LHCN-M2 (cell line): ENCODE results near the gene SPOCD1. TPM values are rescaled to one million over a fixed set of nuclear protein-coding genes. Genes with fewer than 3 reads are reported as not detected.
A peak's percentile ranks its signal among the peaks of the same experiment; 100 is the strongest.

ENCODE experiments used
- DNase-seq: peaks from one replicate; pipeline ENCODE4 v3.0.0-alpha.2; 2012; ENCODE audit warnings: low read depth
- polyA plus RNA-seq: library from polyadenylated mRNA; unstranded; fragments of >200 nt; gene quantifications from one replicate; pipeline ENCODE4 v1.2.1, GENCODE V29; 2012; ENCODE audit warnings: missing spikeins
- total RNA-seq: library from RNA; depleted of rRNA; stranded (reverse); fragments of >200 nt; gene quantifications from 2 replicates; pipeline ENCODE4 v1.2.3, GENCODE V29; 2014; rRNA removed

The SPOCD1 gene
- 52.0 and 58.6 TPM in 2 replicates for total RNA-seq
- 31.2 TPM for polyA plus RNA-seq

- DNase-seq: peak; percentile 54
Observed at GRCh38 chr1:31815752-31816500, at the start of gene SPOCD1. Gene SPOCD1 (minus strand): TSS chr1:31816022. CDS start chr1:31815333, 689 bp downstream.

DNA sequence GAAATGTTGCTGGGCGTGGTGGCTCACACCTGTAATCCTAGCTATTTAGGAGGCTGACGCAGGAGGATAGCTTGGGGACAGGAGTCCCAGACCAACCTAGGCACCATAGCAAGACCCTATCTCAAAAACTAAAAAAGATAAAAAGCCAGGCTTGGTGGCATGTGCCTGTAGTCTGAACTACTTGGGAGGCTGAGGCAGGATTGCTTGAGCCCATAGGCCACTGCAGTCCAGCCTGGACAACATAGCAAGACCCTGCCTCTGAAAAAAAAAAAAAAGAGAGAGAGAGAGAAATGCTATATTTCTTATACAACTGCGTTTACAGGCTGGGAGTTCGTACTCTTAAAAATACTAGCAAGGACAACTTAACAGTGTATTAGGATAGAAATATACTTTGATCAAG lies 46.2 kb upstream of the SPOCD1 start:
- no peak for DNase-seq

GRCh38 chr1:31861346-31861745 lies 45.5 kb upstream of the SPOCD1 start:
- DNase-seq: no peak

- no peak for DNase-seq
Observed at GRCh38 chr1:31860581-31860980, 44.8 kb upstream of the SPOCD1 start.

DNA sequence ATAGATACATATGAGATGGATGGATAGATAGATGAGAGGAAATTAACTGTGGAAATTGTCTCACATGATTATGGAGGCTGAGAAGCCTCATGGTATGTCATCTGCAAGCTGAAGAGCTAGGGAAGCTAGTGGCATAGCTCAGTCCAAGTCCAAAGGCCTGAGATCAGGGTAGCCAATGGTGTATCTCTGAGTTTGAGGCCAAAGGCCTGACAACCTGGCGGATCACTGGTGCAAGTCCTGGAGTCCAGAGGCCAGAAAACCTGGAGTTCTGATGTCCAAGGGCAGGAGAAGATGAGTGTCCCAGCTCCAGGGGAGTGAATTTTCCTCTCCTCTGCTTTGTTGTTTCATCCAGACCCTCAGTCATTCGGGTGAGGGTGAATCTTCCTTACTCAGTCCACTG lies 43.9 kb upstream of the SPOCD1 start:
- DNase-seq: no peak

DNA sequence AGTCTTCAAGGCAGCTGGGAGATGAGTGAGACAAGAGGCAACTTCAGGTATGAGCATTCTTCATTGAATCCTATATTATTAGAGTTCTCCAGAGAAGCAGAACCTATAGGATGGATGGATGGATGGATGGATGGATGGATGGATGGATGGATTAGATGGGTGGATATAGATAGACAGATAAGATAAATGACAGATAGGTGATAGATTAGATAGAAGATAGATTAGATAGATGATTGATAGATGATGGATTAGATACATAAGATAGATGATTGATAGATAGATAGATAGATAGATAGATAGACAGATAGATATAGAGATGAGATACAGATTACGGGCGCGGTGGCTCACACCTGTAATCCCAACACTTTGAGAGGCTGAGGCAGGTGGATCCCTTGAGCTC lies 43.2 kb upstream of the SPOCD1 start:
- DNase-seq: no peak

DNA sequence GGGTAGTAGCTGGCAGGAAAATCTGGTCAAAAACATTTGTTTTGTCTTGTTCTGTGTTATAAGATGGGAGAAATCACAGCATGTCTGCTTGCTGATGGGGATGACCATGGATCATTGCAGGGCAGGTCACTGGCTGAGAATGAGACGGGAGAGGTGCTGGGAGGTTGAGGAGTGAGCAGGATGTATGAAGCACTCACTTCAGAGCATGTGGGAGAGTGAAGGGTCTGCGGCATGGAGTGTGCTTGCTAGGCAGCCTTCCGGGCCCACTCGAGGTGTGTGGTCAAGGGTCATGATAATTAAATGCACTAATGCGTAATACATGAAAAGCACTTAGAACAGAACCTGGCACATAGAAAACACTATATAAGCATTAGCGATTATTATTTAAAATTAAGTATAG lies 42.0 kb upstream of the SPOCD1 start:
- DNase-seq: no peak

GRCh38 chr1:31856140-31856539 lies 40.3 kb upstream of the SPOCD1 start:
- no peak for DNase-seq

GRCh38 chr1:31855038-31855845 lies 39.4 kb upstream of the SPOCD1 start:
- DNase-seq: peak; percentile 37

GRCh38 chr1:31849653-31850052 lies 33.8 kb upstream of the SPOCD1 start:
- no peak for DNase-seq

DNA sequence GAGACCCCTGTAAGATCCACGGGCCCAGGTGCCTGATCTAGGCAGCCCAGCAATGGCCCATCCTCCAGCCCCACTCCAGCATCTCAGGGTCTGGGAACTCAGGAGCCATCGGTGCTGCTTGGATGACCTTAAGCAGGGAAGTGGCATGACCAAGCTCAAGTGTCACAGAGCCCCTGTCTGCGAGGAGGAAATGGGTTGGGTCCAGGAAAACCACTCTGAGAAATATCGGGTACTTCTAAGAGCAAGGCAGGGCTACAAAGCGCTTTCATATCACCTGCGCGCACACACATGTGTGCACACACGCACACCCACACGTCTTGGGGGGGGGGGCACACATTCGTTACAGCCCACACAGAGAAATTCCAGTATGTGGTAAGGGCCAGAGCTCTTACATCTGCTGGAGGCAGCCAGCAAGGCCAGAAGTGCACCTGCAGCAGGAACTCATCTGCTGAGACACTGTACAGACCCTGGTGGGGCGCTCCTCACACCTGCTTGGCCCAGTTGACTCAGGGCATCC lies 32.6 kb upstream of the SPOCD1 start:
- no peak for DNase-seq

- DNase-seq: no peak
Observed at GRCh38 chr1:31846484-31846883, 30.7 kb upstream of the SPOCD1 start.

DNA sequence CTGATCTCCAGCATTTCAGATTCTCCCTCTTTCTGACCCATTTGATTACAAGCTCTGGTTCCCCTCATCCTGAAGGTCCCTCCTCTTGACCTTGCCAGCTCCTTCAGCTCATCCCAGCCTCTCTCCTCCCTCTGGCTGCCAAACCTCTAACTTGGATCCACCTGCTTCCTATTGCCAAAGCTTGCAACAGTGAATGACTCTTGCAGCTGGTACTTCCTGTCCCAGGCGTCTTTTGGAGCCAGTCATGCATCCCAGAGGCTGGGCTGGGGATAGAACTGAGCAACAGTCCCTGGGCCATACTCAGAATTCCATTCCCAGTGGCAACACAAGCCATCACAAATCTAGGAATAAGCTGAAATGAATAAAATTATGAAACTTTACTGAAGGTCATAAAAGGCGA lies 27.7 kb upstream of the SPOCD1 start:
- peak; percentile 83 for DNase-seq

DNA sequence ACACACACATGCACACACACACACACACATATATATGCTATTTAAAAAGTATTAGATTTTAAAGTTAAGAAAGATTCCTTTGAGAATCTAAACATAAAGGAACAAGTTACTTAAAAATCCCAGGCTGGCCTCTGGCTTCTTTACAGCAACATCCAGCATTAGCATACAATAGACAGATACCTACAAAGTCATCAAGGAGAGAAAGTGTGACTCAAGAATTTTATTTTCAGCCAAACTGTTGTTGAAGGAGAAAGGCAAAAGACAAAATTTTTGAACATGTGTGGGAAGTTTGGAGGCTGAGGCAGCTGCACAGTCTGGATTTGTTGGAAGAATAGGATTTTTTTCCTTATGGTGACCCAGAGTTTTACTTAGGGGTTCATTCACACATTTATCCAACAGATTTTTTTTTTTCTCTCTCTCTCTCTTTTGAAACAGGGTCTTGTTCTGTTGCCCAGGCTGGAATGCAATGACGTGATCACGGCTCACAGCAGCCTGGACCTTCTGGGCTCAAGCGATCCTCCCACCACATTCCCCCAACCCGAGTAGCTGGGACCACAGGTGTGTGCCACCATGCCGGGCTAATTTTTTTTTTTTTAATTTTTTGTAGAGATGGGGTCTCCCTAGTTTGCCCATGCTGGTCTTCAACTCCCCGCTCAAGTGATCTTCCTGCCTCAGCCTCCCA lies 24.0 kb upstream of the SPOCD1 start:
- DNase-seq: no peak

GRCh38 chr1:31837451-31838158 lies 21.8 kb upstream of the SPOCD1 start:
- no peak for DNase-seq

DNA sequence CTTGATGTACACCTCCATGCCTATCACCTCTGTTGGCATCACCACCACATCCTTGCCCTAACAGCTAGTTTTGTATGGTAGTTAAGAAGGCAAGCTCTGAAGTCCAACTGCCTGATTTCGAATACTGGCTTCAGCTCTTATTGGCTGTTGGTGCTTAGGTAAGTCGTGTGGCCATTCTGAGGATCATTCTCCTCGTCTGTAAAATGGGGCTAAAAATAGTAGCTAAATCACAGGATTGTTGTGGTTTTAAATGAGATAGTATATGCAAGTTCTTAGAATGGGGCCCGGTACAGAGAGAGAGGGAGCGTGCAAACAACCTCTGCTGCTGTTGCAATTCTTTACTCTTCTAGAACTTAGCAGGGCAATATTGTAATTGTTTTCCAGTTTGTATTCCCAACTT lies 20.8 kb upstream of the SPOCD1 start:
- no peak for DNase-seq

DNA sequence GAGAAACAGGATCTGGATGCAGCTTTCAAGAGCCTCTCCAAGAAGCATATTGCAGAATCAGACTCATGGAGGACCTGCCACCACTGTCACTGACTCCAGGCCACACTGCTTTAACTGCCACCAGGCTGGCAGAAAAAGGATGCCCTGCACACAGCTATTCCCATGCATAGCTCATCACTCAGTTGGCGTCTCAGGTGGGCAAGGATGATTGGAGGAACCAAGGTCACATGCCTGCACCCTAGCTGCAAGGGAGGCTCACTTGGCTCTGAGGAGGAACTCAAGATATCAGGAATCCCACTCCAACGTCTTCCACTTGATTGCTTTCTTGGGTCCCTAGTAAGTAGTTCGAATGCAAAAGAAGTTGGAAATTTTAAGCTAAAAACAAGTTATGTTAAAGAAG lies 19.6 kb upstream of the SPOCD1 start:
- DNase-seq: no peak

DNA sequence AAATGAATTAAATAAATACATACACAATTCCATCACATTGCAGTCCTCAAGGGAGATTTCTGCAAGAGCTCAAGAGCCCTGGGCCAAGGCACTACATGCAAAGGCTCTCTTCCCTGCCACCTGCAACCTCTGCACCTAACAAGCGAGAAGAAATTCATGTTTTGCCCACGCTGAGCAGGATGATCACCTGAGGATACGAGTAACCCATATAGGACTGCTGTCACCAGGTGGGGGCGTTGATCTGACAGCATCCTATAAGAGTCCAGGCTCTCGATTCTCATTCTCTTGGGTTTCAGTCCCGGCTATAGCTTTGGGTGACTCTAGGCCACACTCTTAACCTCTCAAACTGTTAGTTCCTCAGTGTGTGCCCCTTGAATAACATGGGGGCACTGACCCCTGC lies 18.7 kb upstream of the SPOCD1 start:
- no peak for DNase-seq

GRCh38 chr1:31831397-31832378 lies 15.9 kb upstream of the SPOCD1 start:
- no peak for DNase-seq

DNA sequence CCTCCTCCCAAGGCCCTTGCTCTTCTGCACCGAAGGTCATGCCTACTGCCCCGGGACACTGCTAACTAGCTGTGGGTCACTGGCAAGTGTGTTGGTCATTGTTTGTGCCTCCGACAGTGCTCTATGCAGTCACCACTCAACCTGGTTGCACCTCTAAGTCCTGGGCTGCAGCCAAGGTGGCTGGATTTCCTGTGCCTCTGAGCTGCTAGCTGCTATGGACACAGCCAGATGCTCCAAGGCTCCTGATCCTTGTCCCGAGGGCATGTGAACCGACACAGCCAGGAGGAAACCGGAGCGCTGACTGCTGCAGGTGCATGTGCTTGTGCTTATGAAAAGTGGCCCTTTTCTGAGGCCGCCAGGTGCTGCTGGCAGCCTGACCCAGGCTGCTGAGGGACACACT lies 14.7 kb upstream of the SPOCD1 start:
- DNase-seq: no peak
